Hindlimb muscle (tissue), 1 donor: ENCODE measurements around the gene FBXO17. TPM values are rescaled to one million over a fixed set of nuclear protein-coding genes. Genes with fewer than 3 reads are reported as not detected.
A peak's percentile ranks its signal among the peaks of the same experiment; 100 is the strongest.
"Not testable (repeated sequence)": the region's sequence is repeated elsewhere in the genome, so short reads cannot be mapped to it uniquely, and the experiment has no call there.

Experiments
- DNase-seq: peaks from one replicate; pipeline ENCODE4 v3.0.0-alpha.2; 2013
- polyA plus RNA-seq: library from polyadenylated mRNA; unstranded; fragments of 120-200 nt; gene quantifications from one replicate; pipeline ENCODE4 v1.2.1, GENCODE V29; 2013; ENCODE audit not compliant: insufficient read length

The FBXO17 gene
- polyA plus RNA-seq, 1 donor: 32.3 TPM

DNA sequence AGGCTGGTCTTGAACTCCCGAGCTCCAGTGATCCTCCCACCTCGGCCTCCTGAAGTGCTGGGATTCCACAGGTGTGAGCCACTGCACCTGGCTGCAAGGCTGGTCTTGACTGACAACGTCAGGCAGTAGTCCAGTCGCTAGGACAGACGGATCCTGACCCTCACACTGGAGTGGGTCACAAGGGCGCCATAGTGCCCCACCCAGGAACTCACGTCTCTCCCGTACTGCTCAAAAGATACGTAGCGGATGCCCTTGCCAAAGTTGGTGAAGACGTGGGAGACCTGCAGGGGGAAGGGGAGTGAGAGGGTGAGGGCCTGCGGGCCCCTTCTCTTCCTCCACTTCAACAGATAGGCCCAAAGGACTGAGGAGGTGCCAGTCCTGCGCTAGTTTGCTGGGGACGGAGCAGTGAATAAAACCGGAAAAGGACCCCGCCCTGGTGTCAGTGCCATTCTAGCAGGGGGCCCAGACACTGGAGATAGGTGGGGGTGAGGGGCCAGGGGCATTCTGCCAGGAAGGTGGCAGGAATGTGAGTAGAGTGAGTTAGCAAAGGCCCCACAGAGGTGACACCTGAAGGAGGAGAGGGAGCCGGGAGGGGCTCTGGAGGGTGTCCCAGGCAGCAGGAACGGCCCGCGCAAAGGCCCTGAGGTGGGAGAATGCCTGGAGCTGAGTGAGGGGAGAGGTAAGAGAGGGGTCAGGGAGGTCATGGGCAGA is 32.9 kb downstream of the FBXO17 start:
- DNase-seq: no peak

DNA sequence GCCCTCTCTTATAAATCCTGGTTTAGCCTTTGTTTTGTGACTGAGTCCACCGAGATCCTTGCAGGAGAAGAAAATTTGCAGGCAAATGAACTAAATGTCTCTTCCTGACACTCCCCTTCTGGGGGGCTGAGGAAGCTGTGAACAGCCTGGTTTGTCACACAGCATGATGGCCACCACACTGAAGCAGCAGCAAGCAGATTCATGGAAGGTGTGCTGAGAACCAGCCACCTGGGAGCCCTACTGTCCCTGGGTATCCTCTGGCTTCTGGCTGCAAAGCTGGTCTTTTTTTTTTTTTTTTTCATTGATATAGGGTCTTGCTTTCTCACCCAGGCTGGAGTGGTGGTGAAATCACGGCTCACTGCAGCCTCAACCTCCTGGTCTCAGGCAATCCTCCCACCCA is 33.6 kb downstream of the FBXO17 start:
- DNase-seq: no peak

DNA sequence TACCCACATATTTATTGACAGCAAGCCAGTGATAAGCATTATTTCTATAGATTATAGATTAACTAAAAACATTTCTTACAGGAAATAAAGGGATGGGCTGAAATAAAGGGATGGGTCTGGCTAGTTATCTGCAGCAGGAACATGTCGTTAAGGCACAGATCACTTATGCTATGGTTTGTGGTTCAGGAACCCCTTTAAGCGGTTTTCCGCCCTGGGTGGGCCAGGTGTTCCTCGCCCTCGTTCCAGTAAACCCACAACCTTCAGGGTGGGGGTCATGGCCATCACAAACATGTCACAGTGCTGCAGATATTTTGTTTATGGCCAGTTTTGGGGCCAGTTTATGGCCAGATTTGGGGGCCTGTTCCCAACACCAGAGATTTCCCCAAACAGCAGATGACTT is 34.1 kb downstream of the FBXO17 start:
- DNase-seq: not testable (repeated sequence)

DNA sequence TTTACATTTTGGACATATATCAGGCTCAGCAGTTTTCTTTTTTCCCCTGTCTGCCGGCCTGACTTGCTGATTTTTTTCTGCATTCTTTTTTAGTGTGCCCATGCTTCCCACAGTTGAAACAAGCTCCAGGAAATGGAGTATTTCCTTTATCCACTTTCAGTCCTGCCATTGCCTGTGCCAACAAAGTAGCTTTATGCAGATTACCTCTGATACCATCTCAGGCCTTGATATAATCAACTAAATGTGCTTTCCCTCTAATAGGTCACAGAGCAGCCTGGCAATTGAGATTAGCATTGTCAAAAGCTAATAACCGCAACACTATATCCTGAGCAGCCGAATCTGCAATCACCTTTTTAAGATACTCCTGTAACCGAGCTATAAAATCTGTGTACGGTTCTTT is 35.6 kb downstream of the FBXO17 start:
- DNase-seq: no peak

DNA sequence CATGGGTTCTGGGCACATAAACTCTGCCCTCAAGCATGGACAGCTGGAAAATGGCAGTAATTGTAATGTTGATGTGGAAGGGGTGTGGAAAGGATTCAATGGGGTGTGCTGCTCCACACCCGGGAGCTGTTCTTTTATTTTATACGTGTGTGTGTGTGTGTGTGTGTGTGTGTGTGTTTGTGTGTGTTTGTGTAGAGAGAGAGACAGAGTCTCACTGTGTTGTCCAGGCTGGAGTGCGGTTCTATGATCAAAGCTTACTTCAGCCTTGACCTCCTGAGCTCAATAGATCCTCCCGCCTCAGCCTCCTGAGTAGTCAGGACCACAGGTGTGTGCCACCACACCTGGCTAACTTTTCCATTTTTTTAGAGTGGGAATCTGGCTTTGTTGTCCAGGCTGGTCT is 42.0 kb downstream of the FBXO17 start:
- DNase-seq: no peak

DNA sequence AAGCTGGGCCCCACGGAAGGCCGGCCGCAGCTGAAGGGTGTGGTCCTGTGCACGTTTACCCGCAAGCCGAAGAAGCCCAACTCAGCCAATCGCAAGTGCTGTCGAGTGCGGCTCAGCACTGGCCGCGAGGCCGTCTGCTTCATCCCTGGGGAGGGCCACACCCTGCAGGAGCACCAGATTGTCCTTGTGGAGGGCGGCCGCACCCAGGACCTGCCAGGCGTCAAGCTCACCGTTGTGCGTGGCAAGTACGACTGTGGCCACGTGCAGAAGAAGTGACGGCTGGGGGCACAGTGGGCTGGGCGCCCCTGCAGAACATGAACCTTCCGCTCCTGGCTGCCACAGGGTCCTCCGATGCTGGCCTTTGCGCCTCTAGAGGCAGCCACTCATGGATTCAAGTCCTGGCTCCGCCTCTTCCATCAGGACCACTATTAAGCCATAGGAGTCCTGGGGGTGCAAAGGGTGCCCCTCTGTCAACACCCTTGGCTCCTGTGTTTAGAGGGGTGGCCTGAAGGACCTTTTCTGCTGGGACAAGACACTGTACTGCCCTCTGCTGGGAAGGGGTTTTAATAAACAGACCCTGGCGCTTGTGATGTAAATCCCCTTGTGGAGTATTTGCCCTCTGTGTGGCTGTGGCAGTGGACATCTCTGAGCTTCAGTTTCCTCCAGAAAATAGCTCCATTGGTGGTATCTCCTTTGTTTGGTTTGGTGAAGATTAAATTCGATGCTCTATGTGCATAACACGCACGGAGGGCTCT is 42.9 kb downstream of the FBXO17 start:
- DNase-seq: no peak

DNA sequence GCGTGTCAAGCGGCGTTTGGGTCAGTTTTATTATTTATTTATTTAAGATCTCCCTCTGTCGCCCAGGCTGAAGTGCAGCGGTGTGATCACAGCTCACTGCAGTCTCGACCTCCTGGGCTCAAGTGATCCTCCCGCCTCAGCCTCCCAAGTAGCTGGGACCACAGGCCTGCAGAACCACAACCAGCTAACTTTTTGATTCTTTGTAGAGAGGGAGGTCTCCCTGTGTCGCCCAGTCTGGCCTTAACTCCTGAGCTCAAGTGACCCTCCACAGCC is 44.1 kb downstream of the FBXO17 start:
- no peak for DNase-seq

DNA sequence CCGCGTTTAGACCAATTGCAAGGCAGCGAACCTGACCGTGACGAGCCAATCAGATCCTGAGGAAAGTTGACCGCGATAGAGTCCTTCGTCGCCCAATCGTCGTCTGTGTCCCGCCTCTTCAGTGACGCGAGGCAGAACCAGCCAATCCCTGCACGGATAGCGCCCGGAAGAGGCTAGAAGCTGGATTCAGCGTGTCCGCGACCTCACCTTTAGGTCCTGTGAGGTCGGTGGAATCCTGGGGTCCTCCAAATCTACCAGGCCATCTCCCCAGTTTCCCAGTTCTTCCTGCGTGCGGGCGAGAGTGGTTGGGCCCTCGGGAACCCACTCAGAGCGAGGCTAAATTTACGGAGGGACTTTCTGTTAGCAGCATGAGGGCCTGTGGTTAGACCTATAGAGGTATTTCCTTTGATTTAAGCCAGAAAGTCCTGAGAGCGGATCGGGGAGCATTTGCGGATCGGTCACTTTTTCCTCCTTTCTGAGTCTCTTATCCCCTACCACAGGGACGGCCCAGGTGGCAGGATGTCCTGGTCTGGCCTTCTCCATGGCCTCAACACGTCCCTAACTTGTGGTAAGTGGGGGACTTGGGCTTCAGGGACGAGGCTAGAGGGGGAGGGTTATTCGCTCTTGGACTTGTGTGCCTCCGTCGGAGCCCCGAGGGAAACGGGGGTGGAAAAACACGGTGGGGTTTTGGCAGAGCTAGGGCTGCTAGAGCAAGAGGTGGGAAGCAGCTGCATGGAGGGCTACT is 44.6 kb downstream of the FBXO17 start, which contains the start of gene MRPS12:
TSS of gene MRPS12 (plus strand) at position 169 of the 745 bp plus-strand sequence. CDS start at position 520, 351 bp downstream.
- peak; percentile 98 for DNase-seq

DNA sequence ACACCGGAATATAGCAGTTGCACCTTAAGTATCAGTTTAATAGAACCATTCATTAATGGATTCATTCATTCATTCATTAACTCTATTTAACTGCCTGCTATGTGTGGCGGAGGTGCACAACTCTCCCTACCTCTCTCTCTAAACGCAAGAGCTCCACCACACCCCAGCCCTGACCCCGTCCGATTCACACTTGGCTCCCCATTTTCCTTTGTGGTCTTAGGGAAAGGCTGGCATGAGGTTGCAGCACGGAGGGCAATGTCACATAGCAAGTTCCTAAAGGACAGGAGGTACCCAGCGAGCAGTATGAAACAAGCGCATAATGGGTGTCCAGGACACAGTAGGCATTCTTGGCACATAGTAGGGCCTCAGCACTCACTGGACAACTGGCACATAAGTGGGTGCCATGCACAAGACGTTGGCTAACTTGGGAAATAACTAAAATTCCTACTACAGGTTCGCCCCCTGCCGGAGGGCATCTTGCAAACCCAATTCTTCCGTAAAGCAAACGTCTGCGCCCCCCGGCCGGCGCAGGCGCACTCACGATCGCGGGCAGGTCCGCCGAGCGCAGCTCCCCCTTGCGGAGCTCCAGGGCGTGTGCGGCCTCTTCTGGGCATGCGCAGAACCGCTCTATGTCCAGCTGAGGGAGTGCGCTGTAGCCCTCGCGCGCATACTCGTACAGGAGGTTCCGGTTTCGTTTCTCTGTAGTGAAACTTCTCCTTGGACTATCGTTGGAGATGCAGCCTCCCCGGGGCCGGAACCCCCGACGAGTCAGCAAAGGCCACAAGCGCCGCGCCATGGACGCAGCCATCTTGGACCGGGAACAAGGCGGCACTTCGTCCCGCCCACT is 45.4 kb downstream of the FBXO17 start, which contains the start of gene SARS2:
TSS of gene SARS2 (minus strand) at position 835 of the 847 bp plus-strand sequence. CDS start at position 808, 27 bp downstream.
- peak; percentile 95 for DNase-seq

DNA sequence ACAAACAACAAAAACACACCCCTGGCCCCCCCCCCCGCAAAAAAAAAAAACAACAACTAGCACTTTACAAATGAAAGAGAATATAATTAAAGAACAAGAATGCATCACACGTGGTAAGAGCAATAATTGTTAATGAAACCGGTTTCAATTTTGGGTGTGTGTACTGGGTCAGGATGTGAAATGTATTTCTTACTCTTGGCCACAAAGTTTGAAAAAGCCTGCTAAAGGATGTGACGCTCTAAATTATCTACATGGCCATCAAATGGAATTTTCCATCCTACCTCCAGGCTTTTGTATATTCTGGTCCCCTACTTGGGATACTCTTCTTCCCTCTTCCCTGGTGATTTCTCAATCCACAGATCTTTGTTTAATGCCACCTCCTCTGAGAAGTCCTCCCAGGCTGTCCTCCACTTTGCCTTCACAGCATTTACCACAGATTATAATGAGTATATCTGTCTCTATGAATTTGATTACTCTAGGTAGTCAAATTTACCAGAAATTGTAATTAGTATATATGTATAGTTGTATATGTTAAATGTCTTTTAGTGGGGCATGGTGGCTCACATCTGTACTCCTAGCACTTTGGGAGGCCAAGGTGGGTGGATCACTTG is 47.0 kb downstream of the FBXO17 start:
- no peak for DNase-seq

DNA sequence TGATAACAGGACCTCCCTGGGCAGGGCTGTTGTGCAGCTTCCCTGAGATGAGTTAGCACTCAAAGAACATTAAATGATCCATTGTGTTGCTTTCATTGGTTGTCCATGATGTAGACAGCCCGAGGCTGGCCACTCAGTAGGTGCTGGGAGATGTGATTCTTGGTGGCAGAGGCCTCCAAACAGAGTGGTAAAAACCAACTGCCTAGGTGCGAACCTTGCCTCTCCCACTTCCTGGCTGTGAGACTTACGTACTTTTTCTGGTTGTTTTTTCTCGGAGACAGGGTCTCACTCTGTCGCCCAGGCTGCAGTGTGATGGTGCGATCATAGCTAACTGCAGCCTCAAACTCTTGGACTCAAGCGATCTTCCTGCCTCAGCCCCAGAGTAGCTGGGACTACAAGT is 51.2 kb downstream of the FBXO17 start:
- no peak for DNase-seq

DNA sequence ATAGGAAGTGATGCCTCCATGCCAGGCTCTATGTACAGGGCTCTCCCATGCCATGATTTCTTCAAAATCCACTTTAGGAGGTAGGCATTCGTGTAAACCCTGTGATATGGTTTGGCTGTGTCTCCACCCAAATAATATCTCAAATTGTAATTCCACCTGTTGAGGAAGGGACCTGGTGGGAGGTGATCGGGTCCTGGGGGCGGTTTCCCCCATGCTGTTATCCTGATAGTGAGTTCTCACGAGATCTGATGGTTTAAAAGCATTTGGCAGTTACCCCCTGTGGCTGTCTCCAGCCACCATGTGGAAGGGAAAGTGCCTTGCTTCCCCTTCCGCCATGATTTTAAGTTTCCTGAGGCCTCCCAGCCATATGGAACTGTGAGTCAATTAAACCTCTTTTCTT is 53.1 kb downstream of the FBXO17 start:
- DNase-seq: no peak

DNA sequence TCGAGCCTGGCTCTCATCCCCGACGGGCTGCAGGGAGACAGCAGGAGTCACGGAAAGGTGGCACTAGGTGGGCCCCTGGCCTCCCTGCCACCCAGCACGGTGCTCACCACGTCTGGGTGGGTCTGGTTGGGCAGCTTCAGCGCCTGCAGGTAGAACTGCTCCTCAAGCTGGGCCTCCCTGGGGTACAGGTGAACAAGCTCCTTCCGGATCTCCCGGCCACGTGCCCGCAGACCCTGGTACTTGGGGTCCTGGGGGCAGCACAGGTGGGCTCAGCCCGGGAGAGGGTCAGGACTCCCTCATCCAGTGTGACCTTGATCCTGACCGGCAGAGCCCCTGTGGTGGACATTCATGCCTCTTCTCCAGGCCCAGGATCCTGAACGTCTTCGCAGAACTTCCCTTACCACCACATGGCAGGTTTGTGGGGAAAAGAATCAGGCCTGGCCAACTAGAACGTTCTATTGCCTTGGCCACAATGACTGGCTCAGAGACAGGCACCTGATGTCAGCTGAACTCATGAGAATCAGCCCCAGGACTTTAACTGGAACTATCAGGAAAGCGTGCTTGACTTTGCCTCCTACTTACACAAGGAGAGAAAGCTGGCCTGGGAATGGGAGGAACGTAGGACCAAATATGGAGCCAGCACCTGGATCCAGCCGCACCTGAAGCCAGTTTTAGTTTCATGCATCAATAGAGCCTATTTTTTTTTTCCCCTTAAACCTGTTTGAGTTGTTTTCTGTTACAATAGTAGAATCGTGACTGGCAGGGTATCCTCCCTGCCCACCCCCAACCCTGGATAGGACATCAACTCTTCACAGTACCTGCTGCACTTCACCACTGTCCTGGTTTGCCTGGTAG is 53.9 kb downstream of the FBXO17 start:
- no peak for DNase-seq

DNA sequence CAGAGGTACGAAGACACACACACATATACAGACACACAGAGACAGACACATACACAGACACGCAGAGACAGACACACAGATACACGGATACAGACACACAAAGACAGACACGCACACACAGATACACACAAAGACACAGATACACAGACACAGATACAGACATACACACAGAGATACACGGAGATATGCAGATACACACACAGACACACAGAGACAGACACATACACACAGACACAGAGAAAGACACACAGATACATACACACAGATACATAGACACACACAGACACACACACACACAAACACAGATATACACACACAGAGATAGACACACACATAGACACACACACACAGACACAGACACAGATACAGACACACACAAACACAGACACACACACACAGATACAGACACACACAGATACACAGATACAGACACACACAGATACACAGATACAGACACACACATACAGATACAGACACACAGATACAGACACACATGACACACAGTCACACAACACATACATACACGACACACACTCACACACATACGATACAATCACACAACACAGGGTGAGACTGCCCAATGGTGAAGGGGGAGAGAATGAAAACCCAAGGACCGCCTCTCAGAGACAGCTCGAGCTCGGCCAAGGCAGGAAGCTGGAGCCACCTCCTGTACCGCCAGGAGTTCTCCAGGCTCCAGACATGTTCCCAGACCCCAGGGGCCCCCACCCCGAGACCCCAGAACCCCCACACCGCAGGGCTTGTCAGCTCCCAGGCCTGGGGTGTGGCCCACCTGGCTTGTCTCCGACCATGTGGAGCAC is 54.7 kb downstream of the FBXO17 start:
- DNase-seq: no peak

DNA sequence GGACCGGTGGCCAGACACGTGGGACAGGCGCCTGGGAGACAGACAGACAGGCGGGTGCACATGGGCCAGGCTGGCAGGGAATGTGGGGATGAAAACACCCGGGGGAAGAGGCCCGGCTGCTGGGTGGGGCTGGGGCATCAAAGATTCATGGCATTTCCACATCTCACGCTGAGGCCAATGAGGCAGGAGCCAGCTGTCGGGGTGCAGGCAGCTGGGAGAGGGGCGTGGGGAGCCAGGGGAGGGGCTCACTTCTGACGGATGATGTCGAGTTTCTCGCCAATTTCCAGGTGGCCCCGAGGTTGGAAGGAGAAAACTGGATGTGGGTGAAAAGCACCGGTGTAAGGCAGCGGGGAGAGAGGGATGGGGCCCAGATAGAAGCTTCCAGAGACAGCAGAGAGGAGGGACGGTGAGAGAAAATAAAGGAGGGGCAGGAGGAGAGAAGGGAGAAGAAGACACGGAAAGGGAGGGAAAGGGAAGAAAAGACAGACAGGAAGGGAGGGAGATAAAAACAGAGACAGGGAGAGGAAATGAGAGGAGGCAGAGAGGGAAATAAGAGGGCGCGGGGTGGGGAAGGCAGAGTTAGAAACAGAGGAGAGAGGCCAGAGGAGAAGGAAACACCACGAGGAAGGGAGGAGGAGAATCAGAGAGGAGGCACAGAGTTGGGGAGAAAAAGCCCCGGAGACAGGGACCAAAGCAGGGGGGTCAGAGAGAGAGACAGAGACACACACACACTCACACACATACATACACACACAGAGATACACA is 55.5 kb downstream of the FBXO17 start:
- DNase-seq: no peak

DNA sequence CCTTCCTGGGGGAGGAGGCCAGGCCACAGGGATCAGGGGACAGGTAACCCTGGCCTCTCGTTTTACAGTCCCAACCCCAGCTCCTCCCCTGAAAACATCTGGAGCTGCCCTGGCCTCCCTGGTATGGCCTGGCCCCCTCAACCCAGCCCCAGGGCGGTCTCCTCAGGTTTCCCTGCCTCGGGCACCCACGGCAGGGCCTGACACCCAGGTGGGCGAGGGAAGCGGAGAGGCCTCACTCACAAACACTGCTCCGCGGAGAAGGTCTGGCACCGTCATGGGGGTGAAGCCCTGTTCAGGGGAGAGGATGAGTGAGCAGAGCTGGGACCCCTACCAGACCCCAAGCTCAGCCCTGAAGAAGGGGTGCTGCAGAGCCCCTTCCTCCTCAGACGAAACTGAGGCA is 57.0 kb downstream of the FBXO17 start:
- DNase-seq: no peak

DNA sequence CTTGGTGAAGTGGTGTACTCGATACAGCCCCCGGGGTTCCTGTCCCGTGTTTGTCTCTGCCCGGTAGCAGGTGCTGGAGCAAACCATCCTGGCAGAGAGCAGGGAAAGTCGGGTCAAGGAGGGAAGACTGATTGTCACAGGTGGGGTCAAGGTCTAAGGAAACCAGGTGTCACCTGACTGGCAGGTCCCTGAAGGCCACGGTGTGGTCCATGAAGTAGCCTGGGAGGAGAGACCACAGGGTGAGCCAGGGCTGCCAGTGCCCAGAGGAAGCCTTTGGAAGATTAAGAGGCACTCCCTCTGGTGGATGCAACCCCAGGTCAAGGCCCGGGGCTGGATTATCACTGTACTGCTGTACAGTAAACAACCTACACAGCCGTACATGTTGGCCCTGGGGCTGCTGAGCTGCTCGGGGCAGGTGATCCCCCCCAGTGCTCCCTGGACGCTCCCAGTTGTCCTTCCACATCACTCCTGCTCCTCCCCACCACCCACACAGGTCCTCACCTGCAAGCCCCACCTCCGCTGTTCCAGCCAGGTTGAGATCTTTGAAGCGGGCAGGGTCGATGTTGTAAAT is 57.5 kb downstream of the FBXO17 start:
- DNase-seq: no peak

DNA sequence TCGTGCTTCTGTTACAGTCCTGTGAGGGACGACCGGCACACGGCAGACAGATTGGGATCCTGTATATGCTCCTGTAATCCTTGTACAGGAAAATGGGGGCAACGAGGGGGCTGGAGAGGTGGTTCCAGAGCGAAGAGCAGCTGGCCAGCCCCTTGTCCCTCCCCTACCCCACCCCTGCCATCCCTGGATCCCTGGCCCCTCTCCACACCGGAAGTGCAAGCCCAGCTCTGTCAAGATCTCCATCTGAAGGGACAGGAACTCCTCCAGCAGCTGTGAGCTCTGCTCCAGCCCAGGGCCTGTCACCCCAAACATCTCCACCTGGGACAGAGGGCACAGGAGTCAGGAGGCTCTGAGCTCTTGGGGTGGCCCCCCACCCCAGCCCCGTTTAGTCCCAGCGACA is 58.0 kb downstream of the FBXO17 start:
- no peak for DNase-seq
